ENCODE measurements around the gene MS4A3. TPM values are rescaled to one million over a fixed set of nuclear protein-coding genes. Genes with fewer than 3 reads are reported as not detected.
"Not testable (repeated sequence)": the region's sequence is repeated elsewhere in the genome, so short reads cannot be mapped to it uniquely, and the experiment has no call there.

Gene MS4A3
- total RNA-seq, 1 donor from 2014 or later: not detected

GRCh38 chr11:60098508-60098907, 42.0 kb downstream of the MS4A3 start:
- DNase-seq: no peak
- intact Hi-C loops (cut with micrococcal nuclease): no loop called here
- Histone ChIP-seq H3K36me3 (no peaks in the 10 kb centered on the region), H3K27ac (replicated peaks) (no peak overlapping the region), H3K4me3 (no peak overlapping the region), H3K9me3 (replicated peaks) (no peaks in the 10 kb centered on the region), H3K4me1 (no peaks in the 10 kb centered on the region), H3K27me3 (ENCODE audit: low read depth) (no peaks in the 10 kb centered on the region)
- no peak for TF ChIP-seq CTCF (IDR thresholded peaks at IDR 0.05; ENCODE audit: borderline replicate concordance)

- Histone ChIP-seq H3K4me1 (no peaks in the 10 kb centered on the region), H3K27me3 (ENCODE audit: low read depth) (no peaks in the 10 kb centered on the region), H3K9me3 (replicated peaks) (no peaks in the 10 kb centered on the region), H3K27ac (replicated peaks) (no peak overlapping the region), H3K4me3 (no peak overlapping the region), H3K36me3 (no peaks in the 10 kb centered on the region)
- intact Hi-C loops (cut with micrococcal nuclease): no loop called here
- no peak for TF ChIP-seq CTCF (IDR thresholded peaks at IDR 0.05; ENCODE audit: borderline replicate concordance)
- DNase-seq: no peak
Measured at GRCh38 chr11:60100516-60100915, 44.1 kb downstream of the MS4A3 start.

- H3K36me3 ChIP-seq; H3K4me3 ChIP-seq; H3K27me3 ChIP-seq (ENCODE audit: low read depth); H3K4me1 ChIP-seq; DNase-seq; H3K9me3 ChIP-seq (replicated peaks); H3K27ac ChIP-seq (replicated peaks); intact Hi-C loops (cut with micrococcal nuclease): not testable (repeated sequence)
Measured at GRCh38 chr11:60101368-60101767, 44.9 kb downstream of the MS4A3 start.

- H3K27ac ChIP-seq (replicated peaks); H3K4me3 ChIP-seq; H3K36me3 ChIP-seq; intact Hi-C loops (cut with micrococcal nuclease); H3K4me1 ChIP-seq; H3K9me3 ChIP-seq (replicated peaks); DNase-seq; H3K27me3 ChIP-seq (ENCODE audit: low read depth): not testable (repeated sequence)
Measured at GRCh38 chr11:60104471-60105115, 48.1 kb downstream of the MS4A3 start.

GRCh38 chr11:60108631-60109030, 52.2 kb downstream of the MS4A3 start:
- H3K4me3 ChIP-seq; H3K9me3 ChIP-seq (replicated peaks); H3K27me3 ChIP-seq (ENCODE audit: low read depth); DNase-seq; H3K36me3 ChIP-seq; H3K27ac ChIP-seq (replicated peaks); intact Hi-C loops (cut with micrococcal nuclease); H3K4me1 ChIP-seq: not testable (repeated sequence)

- H3K36me3 ChIP-seq: no peaks in the 10 kb centered on the region
- no peak overlapping the region for H3K4me3 ChIP-seq
- intact Hi-C loops (cut with micrococcal nuclease): no loop called here
- no peak for DNase-seq
- no peaks in the 10 kb centered on the region for H3K27me3 ChIP-seq (ENCODE audit: low read depth)
- H3K27ac ChIP-seq (replicated peaks): no peak overlapping the region
- peaks cover 9% of the 10 kb centered on the region for H3K4me1 ChIP-seq
- no peak for TF ChIP-seq CTCF (IDR thresholded peaks at IDR 0.05; ENCODE audit: borderline replicate concordance)
- H3K9me3 ChIP-seq (replicated peaks): no peaks in the 10 kb centered on the region
Measured at GRCh38 chr11:60111793-60112192, 55.3 kb downstream of the MS4A3 start.

GRCh38 chr11:60116996-60117790, 60.7 kb downstream of the MS4A3 start:
- Histone ChIP-seq H3K36me3 (no peaks in the 10 kb centered on the region), H3K27me3 (ENCODE audit: low read depth) (no peaks in the 10 kb centered on the region), H3K27ac (replicated peaks) (no peak overlapping the region), H3K9me3 (replicated peaks) (no peaks in the 10 kb centered on the region), H3K4me3 (no peak overlapping the region), H3K4me1 (peaks cover 9% of the 10 kb centered on the region)
- TF ChIP-seq CTCF (IDR thresholded peaks at IDR 0.05; ENCODE audit: borderline replicate concordance): no peak
- DNase-seq: no peak
- intact Hi-C loops (cut with micrococcal nuclease): no loop called here
